ENCODE measurements around the gene ELL. TPM values are rescaled to one million over a fixed set of nuclear protein-coding genes. Genes with fewer than 3 reads are reported as not detected.

The ELL gene
- total and polyA plus RNA-seq, 2 donors (not counting 3 experiments of a cell fraction or from before 2014, with no cell fraction given), result 9.9 to 18.2 TPM

DNA sequence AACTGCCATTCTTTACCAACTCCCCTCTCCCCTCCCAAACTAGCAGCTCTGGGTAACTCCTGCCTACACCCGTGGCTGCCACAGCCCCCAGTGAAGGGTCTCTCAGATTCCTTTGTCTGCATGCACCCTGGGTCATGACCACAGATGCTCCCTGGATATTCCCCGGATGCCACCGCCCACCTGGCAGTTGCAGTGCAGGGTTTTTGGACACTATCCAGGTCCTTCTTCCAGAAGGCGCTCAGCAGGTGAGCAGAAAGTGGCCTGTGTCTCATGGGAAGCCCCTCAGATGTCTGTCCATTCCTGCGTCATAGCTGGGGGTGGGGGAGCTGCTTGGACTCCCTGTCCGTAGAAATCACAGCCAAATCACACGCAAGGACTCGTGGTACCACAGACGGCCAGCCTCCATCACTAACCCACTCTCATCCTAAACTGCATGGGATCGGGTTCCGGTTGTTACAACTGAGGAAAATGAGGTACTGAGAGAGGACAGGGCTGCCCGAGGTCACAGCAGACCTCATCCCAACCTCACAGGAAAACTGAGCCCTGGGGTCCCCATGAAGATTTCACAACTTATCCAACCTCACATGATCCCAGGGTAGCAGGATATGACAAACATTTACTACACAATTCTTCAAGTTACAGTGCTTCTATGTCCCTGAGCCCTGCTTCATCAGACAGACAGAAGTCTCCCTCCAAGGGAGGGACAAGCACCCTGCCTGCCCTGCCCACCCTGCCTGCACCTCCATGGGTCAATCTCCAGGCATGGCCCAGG, 38.6 kb downstream of the ELL start:
- intact Hi-C loops (cut with micrococcal nuclease), result no loop called here
- Histone ChIP-seq H3K4me1 (ENCODE audit: control insufficient read depth, extremely low read depth, insufficient read depth, low read length) (peaks cover 28% of the 10 kb centered on the region), H3K36me3 (ENCODE audit: control insufficient read depth in 2 of 2, extremely low read depth in 1 of 2, insufficient read depth in 2 of 2, low read length in 2 of 2) (no peaks in the 10 kb centered on the region), H3K9ac (replicated peaks; ENCODE audit: extremely low read depth, insufficient read depth, low read length) (no peak overlapping the region), H3K27ac (ENCODE audit: insufficient read depth, low read depth, low read length) (no peak overlapping the region), H3K4me2 (ENCODE audit: insufficient read depth, low read length) (no peak overlapping the region), H3K27me3 (ENCODE audit: control insufficient read depth in 2 of 2, insufficient read depth in 2 of 2, low read length in 2 of 2) (no peaks in the 10 kb centered on the region), H3K9me3 (replicated peaks; ENCODE audit: control insufficient read depth, insufficient read depth, low read length) (no peaks in the 10 kb centered on the region), H3K79me2 (ENCODE audit: control insufficient read depth, insufficient read depth, low read length) (peaks cover 53% of the 10 kb centered on the region), H2AFZ (ENCODE audit: low read depth, low read length) (no peak overlapping the region), H3K4me3 (replicated peaks in 1 of 3; ENCODE audit: insufficient read depth in 1 of 3, low read depth in 1 of 3, low read length in 3 of 3) (no peak overlapping the region), H4K20me1 (replicated peaks; ENCODE audit: control insufficient read depth, extremely low read depth, insufficient read depth, low read length) (no peaks in the 10 kb centered on the region), H3K9me1 (replicated peaks; ENCODE audit: control insufficient read depth, extremely low read depth, insufficient read depth, low read length) (no peaks in the 10 kb centered on the region)
- CTCF ChIA-PET, result interaction anchor here (1.2 to 1.9 kb wide), 3 partner anchors 13 to 74 kb away, joined by 3 to 7 read pairs (median 4); no protein-coding TSS in a partner anchor
- no peak for TF ChIP-seq MYC (IDR thresholded peaks at IDR 0.05; ENCODE audit: low read depth, low read length)
- no peak for TF ChIP-seq JUN (IDR thresholded peaks at IDR 0.05; ENCODE audit: borderline replicate concordance, insufficient read depth, insufficient read length, low read depth)
- TF ChIP-seq CTCF (IDR thresholded peaks at IDR 0.05; ENCODE audit: extremely low read depth in 1 of 2, insufficient read depth in 1 of 2, low read depth in 1 of 2, low read length in 2 of 2), result no peak
- TF ChIP-seq POLR2A (IDR thresholded peaks at IDR 0.05; ENCODE audit: low read depth, low read length), result no peak
- DNase-seq (ENCODE audit: low read depth, low spot score) (no peak), FAIRE-seq (no peak)
- POLR2A ChIA-PET, result no interaction called here
- BruUV-seq (replicated peaks), result no TSS peak
- dilution Hi-C loops (cut with MboI; ENCODE audit: extremely low pct_ligation_motif_present, low sequenced_read_pairs), result no loop called here
